Measurements from ENCODE around the gene SYTL3. TPM values are rescaled to one million over a fixed set of nuclear protein-coding genes. Genes with fewer than 3 reads are reported as not detected.

Gene SYTL3
- total RNA-seq, 1 experiment from 2014 or later, result 0.09 TPM

GRCh38 chr6:158713469-158713868, 63.6 kb downstream of the SYTL3 start:
- no peaks in the 10 kb centered on the region for H3K36me3 Mint-ChIP-seq (ENCODE audit: insufficient read depth in 1 of 3, low read depth in 3 of 3)
- no peak overlapping the region for H3K4me2 ChIP-seq (ENCODE audit: insufficient read depth, insufficient read length, low read length)
- no peak overlapping the region for H3K56ac ChIP-seq (ENCODE audit: insufficient read length, low read depth, low read length)
- H4K91ac ChIP-seq (ENCODE audit: insufficient read length, low read depth, low read length), result no peak overlapping the region
- H2BK5ac ChIP-seq (ENCODE audit: insufficient read length, low read length), result no peak overlapping the region
- no peaks in the 10 kb centered on the region for H4K20me1 ChIP-seq (ENCODE audit: control insufficient read depth, insufficient read depth, insufficient read length)
- H3K14ac ChIP-seq (ENCODE audit: insufficient read depth, low read length), result no peak overlapping the region
- no peak overlapping the region for H3K9ac ChIP-seq (ENCODE audit: extremely low read depth, insufficient read length, low read length)
- H4K8ac ChIP-seq (replicated peaks; ENCODE audit: insufficient read length, low read depth, low read length), result no peak overlapping the region
- no peak overlapping the region for H3K4me3 Mint-ChIP-seq
- no peak for TF ChIP-seq CTCF (conservative IDR thresholded peaks at IDR 0.05)
- no peaks in the 10 kb centered on the region for H3K79me1 ChIP-seq (ENCODE audit: insufficient read depth, low read depth, low read length, poor library complexity, severe bottlenecking)
- H3K4me1 Mint-ChIP-seq, result peaks cover 7 to 8% of the 10 kb centered on the region in 2 experiments
- H2AFZ ChIP-seq (ENCODE audit: low read length), result no peak overlapping the region
- peak overlapping the region; percentile 25 for H3K18ac ChIP-seq (ENCODE audit: insufficient read length, low read depth, low read length)
- DNase-seq, result no peak
- no peak overlapping the region for H3K27ac Mint-ChIP-seq
- no peaks in the 10 kb centered on the region for H3K9me3 ChIP-seq (ENCODE audit: control insufficient read depth, low read depth, low read length)
- no peaks in the 10 kb centered on the region for H3K79me2 ChIP-seq (ENCODE audit: insufficient read depth, low read length)
- H3K23ac ChIP-seq (ENCODE audit: insufficient read length, low read depth, low read length), result no peak overlapping the region
- no CpG with 5 or more reads among the region's 6 CpGs for WGBS (ENCODE audit: extremely low coverage, insufficient read length, low lambda C conversion rate)
- H3K27ac ChIP-seq (ENCODE audit: insufficient read length, low read depth, low read length), result no peak overlapping the region
- H3K9me3 Mint-ChIP-seq, result no peaks in the 10 kb centered on the region
- H4K5ac ChIP-seq (ENCODE audit: insufficient read length, low read depth, low read length), result no peak overlapping the region
- no peaks in the 10 kb centered on the region for H3K27me3 Mint-ChIP-seq (ENCODE audit: low read depth)
- H2BK20ac ChIP-seq (ENCODE audit: low read depth, low read length, poor library complexity, severe bottlenecking), result no peak overlapping the region
- no peaks in the 10 kb centered on the region for H3K23me2 ChIP-seq (ENCODE audit: insufficient read length, low read depth, low read length, poor library complexity, severe bottlenecking)
- H3K27me3 ChIP-seq (ENCODE audit: insufficient read depth, low read length), result no peaks in the 10 kb centered on the region
- no peak overlapping the region for H2BK15ac ChIP-seq (ENCODE audit: low read depth, low read length)
- no peaks in the 10 kb centered on the region for H3K4me1 ChIP-seq (ENCODE audit: insufficient read depth, low read length)
- H2BK12ac ChIP-seq (ENCODE audit: insufficient read length, low read depth, low read length), result no peak overlapping the region
- H2AK5ac ChIP-seq (ENCODE audit: insufficient read length, low read length), result no peak overlapping the region
- no peak overlapping the region for H2BK120ac ChIP-seq (ENCODE audit: low read depth, low read length, poor library complexity, severe bottlenecking)
- H3T11ph ChIP-seq (ENCODE audit: low read length), result no peak overlapping the region
- H3K4ac ChIP-seq (ENCODE audit: low read depth, low read length), result no peak overlapping the region

All from H9 (cell line).